Mesodermal cell (in vitro differentiated cells): ENCODE data around the gene CCM2.
"Not testable (repeated sequence)": the region's sequence is repeated elsewhere in the genome, so short reads cannot be mapped to it uniquely, and the experiment has no call there.

Experiments used
- H3K27ac ChIP-seq: 2 replicates; pipeline ENCODE4 v1.7.0; 2013; ENCODE audit warnings: mild to moderate bottlenecking, low read depth, low read length, moderate library complexity; ENCODE audit not compliant: severe bottlenecking
- H3K36me3 ChIP-seq: 2 replicates; pipeline ENCODE4 v1.7.1; 2013; ENCODE audit warnings: mild to moderate bottlenecking, low read length, moderate library complexity; ENCODE audit not compliant: control insufficient read depth, insufficient read depth
- H3K4me1 ChIP-seq: one replicate; pipeline ENCODE4 v1.7.1; 2013; ENCODE audit warnings: mild to moderate bottlenecking, low read length; ENCODE audit not compliant: insufficient read depth, control insufficient read depth, poor library complexity, severe bottlenecking
- H3K4me3 ChIP-seq: 2 replicates; pipeline ENCODE4 v1.7.0; 2013; ENCODE audit warnings: low read length, control low read depth, mild to moderate bottlenecking; ENCODE audit not compliant: insufficient read depth, poor library complexity, severe bottlenecking; ENCODE audit errors: extremely low read depth
- H3K9me3 ChIP-seq: 2 replicates; pipeline ENCODE4 v1.7.1; 2013; ENCODE audit warnings: mild to moderate bottlenecking, low read length, moderate library complexity; ENCODE audit not compliant: control insufficient read depth
- WGBS, 2 experiments: methylation state at CpG; one replicate each; pipeline ENCODE4 v1.1.5; 2013; ENCODE audit warnings: missing lambda C conversion rate in 2 of 2; ENCODE audit not compliant: insufficient coverage in 2 of 2; 5-methylcytosine and 5-hydroxymethylcytosine counted together

The CCM2 gene

DNA sequence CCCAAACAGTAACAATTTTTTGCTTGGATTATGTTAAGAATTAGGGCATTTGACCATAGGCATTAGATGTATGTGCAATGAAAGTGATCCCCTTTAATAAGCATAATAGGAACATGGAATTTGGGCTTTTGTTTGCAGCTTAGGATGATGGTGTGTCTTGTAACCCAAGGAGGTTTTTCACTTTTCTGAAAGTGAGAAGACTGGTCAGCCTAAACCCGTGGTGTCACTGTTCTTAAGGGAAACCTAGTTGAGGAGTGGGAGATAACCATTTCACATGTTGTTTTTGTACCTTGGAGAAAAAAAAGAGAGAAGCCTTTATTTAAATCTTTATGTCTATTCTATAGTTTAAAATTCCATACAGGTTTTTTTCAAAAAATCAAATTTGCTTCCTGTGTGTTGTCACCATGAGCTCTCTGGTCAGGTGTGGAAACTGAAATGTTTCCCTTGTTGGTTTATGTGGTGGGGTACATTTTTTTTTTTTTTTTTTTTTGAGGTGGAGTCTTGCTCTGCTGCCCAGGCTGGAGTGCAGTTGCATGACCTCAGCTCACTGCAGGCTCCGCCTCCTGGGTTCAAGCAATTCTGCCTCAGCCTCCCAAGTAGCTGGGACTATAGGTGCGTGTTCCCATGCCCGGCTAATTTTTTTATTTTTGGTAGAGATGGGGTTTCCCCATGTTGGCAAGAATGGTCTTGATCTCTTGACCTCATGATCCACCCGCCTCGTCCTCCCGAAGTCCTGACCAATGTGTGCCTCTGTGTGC lies 7.7 kb downstream of the CCM2 start:
- Histone ChIP-seq H3K4me3 (no peak overlapping the region), H3K9me3 (no peaks in the 10 kb centered on the region), H3K36me3 (peaks cover 44% of the 10 kb centered on the region), H3K4me1 (no peaks in the 10 kb centered on the region), H3K27ac (no peak overlapping the region)
- WGBS, 2 experiments: 94 to 96% methylated on average over 4 to 5 of the region's 7 CpGs

- Histone ChIP-seq H3K9me3 (peaks cover 6% of the 10 kb centered on the region), H3K27ac (no peak overlapping the region), H3K36me3 (peaks cover 67% of the 10 kb centered on the region), H3K4me1 (no peaks in the 10 kb centered on the region), H3K4me3 (no peak overlapping the region)
- no CpG with 5 or more reads among the region's 2 CpGs for WGBS, 2 experiments
Observed at GRCh38 chr7:45013465-45013967, 13.5 kb downstream of the CCM2 start.

DNA sequence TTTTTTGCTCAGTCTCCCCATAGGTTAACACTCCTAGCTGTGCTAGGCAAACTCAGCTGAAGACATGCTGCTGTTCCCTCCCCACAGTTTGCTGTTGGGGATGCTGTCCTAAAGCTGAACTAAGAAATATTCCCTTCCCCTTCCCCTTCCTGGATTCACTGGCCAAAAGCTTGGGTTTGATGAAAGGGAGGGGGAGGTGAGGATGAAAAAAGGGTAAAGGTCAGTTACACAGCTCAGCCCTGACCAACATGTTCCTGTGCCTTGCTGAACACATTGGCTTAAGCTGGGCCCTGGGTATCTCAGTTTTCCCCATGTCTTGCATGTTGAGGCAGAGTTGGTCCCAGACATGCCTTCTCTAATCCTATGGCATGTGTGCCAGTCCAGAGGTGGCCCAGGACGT lies 15.3 kb downstream of the CCM2 start:
- no peaks in the 10 kb centered on the region for H3K4me1 ChIP-seq
- 88 to 100% methylated on average over 1 of the region's 1 CpG for WGBS, 2 experiments
- H3K9me3 ChIP-seq: peaks cover 6% of the 10 kb centered on the region
- H3K27ac ChIP-seq: no peak overlapping the region
- no peak overlapping the region for H3K4me3 ChIP-seq
- peaks cover 61% of the 10 kb centered on the region for H3K36me3 ChIP-seq

GRCh38 chr7:45017253-45017652 lies 17.3 kb downstream of the CCM2 start:
- peaks cover 42% of the 10 kb centered on the region for H3K36me3 ChIP-seq
- peaks cover 6% of the 10 kb centered on the region for H3K9me3 ChIP-seq
- H3K4me3 ChIP-seq: no peak overlapping the region
- 81 to 100% methylated on average over 2 to 3 of the region's 3 CpGs for whole genome bisulfite sequencing, 2 experiments
- H3K4me1 ChIP-seq: no peaks in the 10 kb centered on the region
- H3K27ac ChIP-seq: no peak overlapping the region

DNA sequence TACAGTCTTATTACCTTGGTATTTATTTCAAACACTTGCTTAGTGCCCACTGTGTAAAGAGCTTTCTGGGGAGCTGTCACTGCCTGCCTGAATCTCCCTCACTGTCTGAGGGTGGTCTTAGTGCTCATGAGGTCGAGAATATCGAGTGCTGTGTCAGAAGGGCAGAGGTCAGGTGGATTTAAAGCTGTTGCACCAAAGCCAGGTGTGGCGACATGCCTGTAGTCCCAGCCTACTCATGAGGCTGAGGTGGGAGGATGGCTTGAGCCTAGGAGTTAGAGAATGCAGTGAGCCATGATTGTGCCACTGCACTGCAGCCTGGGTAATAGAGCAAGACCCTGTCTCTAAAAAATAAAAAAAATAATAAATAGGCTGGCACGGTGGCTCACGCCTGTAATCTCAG lies 20.9 kb downstream of the CCM2 start:
- WGBS, 2 experiments: 87 to 91% methylated on average over 3 to 5 of the region's 5 CpGs
- H3K9me3 ChIP-seq: peaks cover 13% of the 10 kb centered on the region
- H3K27ac ChIP-seq: no peak overlapping the region

DNA sequence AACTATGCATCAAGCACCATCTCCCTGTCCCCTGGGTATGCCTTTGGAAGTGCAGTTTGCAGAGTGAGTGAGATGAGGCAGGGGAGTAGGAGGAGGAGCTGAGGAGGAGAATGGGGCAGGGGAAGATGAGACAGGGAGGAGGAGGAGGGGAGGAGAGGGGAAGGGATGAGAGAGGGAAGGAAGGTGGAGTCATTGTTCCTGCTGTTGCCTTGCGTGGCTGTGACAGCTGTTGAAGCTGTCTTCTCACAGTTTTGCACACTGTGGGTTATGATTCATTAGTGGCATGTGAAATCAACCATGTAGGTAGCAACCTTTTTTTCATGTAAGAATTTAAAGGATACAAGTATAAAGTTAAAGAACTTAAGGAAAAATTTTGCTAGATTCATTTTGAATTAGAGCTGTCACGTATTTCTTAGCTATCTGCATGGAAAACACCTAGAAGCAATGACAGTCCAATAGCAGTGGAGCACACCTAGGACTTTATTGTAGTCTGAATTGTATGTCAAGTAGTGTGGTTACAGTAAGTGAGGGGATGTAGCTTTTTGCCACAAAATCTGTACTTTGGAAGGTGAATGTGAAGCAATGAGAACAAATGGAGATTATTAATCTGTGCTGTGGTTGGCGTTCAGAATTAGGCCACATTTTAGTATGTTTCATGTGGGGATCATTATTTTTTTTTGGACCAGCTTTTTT lies 21.7 kb downstream of the CCM2 start:
- no peak overlapping the region for H3K4me3 ChIP-seq
- H3K36me3 ChIP-seq: peaks cover 33% of the 10 kb centered on the region
- peaks cover 13% of the 10 kb centered on the region for H3K9me3 ChIP-seq
- H3K27ac ChIP-seq: no peak overlapping the region
- WGBS, 2 experiments: 90 to 100% methylated on average over 1 to 2 of the region's 3 CpGs
- H3K4me1 ChIP-seq: peaks cover under 1% of the 10 kb centered on the region

More for the DNA sequence above, 20.9 kb downstream of the CCM2 start:
- no peaks in the 10 kb centered on the region for H3K4me1 ChIP-seq
- no peak overlapping the region for H3K4me3 ChIP-seq
- peaks cover 34% of the 10 kb centered on the region for H3K36me3 ChIP-seq

DNA sequence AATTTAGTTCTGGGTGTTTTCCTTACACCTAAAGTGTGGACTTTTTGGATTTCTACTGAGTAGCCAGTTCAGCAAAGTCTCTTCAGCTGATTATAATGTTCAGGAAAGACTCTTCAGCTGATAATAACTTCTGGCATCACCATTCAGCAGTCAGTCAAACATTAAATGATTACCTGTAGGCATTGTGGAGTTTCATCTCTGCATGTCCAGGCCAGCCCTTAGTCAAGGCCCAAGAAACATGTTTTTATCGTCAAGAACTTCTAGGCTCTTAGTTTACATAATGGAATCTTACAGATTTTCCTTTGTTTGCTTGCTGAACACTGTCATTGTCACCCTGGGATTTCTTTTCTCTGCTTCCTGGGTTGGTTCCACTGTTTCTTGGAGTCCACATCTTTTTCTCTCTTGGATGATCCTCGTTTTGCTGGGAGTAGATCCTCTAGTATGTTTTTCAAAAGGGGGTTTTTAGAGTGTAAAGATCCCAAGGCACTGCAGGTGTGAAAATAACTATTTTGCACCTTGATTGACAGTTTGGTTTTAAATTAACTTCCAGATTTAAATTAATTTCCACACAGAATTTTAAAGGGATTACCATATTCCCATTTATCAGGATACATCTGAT lies 24.2 kb downstream of the CCM2 start:
- Histone ChIP-seq H3K27ac (no peak overlapping the region), H3K9me3 (peaks cover 7% of the 10 kb centered on the region), H3K4me3 (no peak overlapping the region), H3K4me1 (peaks cover 3% of the 10 kb centered on the region), H3K36me3 (peaks cover 38% of the 10 kb centered on the region)
- WGBS, 2 experiments: 93 to 100% methylated on average over 1 of the region's 2 CpGs

DNA sequence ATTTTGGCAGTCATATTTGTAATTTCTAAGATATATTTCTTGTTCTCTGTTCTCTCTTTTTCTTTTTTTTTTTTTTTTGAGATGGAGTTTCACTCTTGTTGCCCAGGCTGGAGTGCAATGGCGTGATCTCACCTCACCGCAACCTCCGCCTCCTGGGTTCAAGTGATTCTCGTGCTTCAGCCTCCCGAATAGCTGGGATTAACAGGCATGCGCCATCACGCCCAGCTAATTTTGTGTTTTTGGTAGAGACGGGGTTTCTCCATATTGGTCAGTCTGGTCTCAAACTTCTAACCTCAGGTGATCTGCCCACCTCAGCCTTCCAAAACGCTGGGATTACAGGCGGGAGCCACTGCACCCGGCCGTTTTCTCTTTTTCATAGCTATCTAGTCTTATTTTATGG lies 25.5 kb downstream of the CCM2 start:
- 92 to 98% methylated on average over 5 to 10 of the region's 12 CpGs for WGBS, 2 experiments
- H3K9me3 ChIP-seq, H3K4me1 ChIP-seq, H3K4me3 ChIP-seq, H3K27ac ChIP-seq: not testable (repeated sequence)
- peaks cover 34% of the 10 kb centered on the region for H3K36me3 ChIP-seq

GRCh38 chr7:45026013-45026412 lies 26.0 kb downstream of the CCM2 start:
- peaks cover 7% of the 10 kb centered on the region for H3K9me3 ChIP-seq
- no peak overlapping the region for H3K4me3 ChIP-seq
- H3K4me1 ChIP-seq: peaks cover 3% of the 10 kb centered on the region
- H3K27ac ChIP-seq: no peak overlapping the region
- peaks cover 34% of the 10 kb centered on the region for H3K36me3 ChIP-seq
- WGBS, 2 experiments: 100% methylated on average over 1 of the region's 1 CpG; no CpG with 5 or more reads in 1 of the 2 experiments

GRCh38 chr7:45026984-45027773 lies 27.2 kb downstream of the CCM2 start:
- H3K9me3 ChIP-seq: peaks cover 7% of the 10 kb centered on the region
- WGBS, 2 experiments: 98% methylated on average over 9 of the region's 10 CpGs
- H3K36me3 ChIP-seq: peaks cover 39% of the 10 kb centered on the region
- no peak overlapping the region for H3K27ac ChIP-seq
- peaks cover 3% of the 10 kb centered on the region for H3K4me1 ChIP-seq
- H3K4me3 ChIP-seq: no peak overlapping the region
